GM19468 (cell line): ENCODE data around the gene GTF2H3.
"Not testable (repeated sequence)": the region's sequence is repeated elsewhere in the genome, so short reads cannot be mapped to it uniquely, and the experiment has no call there.

Source experiments
- ATAC-seq: cut with Tn5 transposase; IDR thresholded peaks from one replicate; pipeline ENCODE4 v1.9.1; 2021; ENCODE audit warnings: mild to moderate bottlenecking, moderate library complexity, moderate number of reproducible peaks; ENCODE audit not compliant: unreplicated experiment; ENCODE audit errors: extremely low read depth

Gene GTF2H3

GRCh38 chr12:123633379-123634141, at the start of gene GTF2H3, which contains the start of gene EIF2B1:
TSS of gene GTF2H3 (plus strand) at chr12:123633829. CDS start at chr12:123633860, 31 bp downstream.
TSS of gene EIF2B1 (minus strand) at chr12:123633686. CDS start at chr12:123633557, 129 bp downstream.
- peak; percentile 88 for ATAC-seq

GRCh38 chr12:123591702-123592481, 41.7 kb upstream of the GTF2H3 start:
- no peak for ATAC-seq

GRCh38 chr12:123595729-123596128, 37.9 kb upstream of the GTF2H3 start:
- no peak for ATAC-seq

GRCh38 chr12:123597100-123597499, 36.5 kb upstream of the GTF2H3 start:
- ATAC-seq, result no peak

- ATAC-seq, result no peak
Measured at GRCh38 chr12:123598522-123598921, 35.1 kb upstream of the GTF2H3 start.

GRCh38 chr12:123599310-123599709, 34.3 kb upstream of the GTF2H3 start:
- no peak for ATAC-seq

GRCh38 chr12:123599721-123600120, 33.9 kb upstream of the GTF2H3 start:
- ATAC-seq, result no peak

GRCh38 chr12:123601602-123602489, 31.8 kb upstream of the GTF2H3 start, which contains the start of gene DDX55:
TSS of gene DDX55 (plus strand) at chr12:123602099. CDS start at chr12:123602149, 50 bp downstream.
- ATAC-seq, result peak; percentile 55

GRCh38 chr12:123602651-123603195, 30.9 kb upstream of the GTF2H3 start:
- ATAC-seq, result no peak

GRCh38 chr12:123603495-123603894, 30.1 kb upstream of the GTF2H3 start:
- not testable (repeated sequence) for ATAC-seq

- ATAC-seq, result no peak
Measured at GRCh38 chr12:123607756-123608155, 25.9 kb upstream of the GTF2H3 start.

GRCh38 chr12:123608182-123608581, 25.4 kb upstream of the GTF2H3 start:
- no peak for ATAC-seq

GRCh38 chr12:123614110-123614509, 19.5 kb upstream of the GTF2H3 start:
- ATAC-seq, result no peak

- no peak for ATAC-seq
Measured at GRCh38 chr12:123614531-123614930, 19.1 kb upstream of the GTF2H3 start.

GRCh38 chr12:123617144-123617543, 16.5 kb upstream of the GTF2H3 start:
- no peak for ATAC-seq

GRCh38 chr12:123617580-123617979, 16.0 kb upstream of the GTF2H3 start:
- no peak for ATAC-seq

- ATAC-seq, result no peak
Measured at GRCh38 chr12:123621101-123621500, 12.5 kb upstream of the GTF2H3 start.

GRCh38 chr12:123621619-123622530, 11.8 kb upstream of the GTF2H3 start:
- ATAC-seq, result no peak

GRCh38 chr12:123634142-123634561, 523 bp downstream of the GTF2H3 start:
- no peak for ATAC-seq
